ENCODE data around the gene TADA1.
A peak's percentile ranks its signal among the peaks of the same experiment; 100 is the strongest.

The TADA1 gene

GRCh38 chr1:166859597-166859996 is 16.5 kb downstream of the TADA1 start:
- H3K27ac ChIP-seq = no peak overlapping the region
- no peak for TF ChIP-seq ZFX (IDR thresholded peaks at IDR 0.05; ENCODE audit: borderline replicate concordance)
- no peak for TF ChIP-seq CTCF (IDR thresholded peaks at IDR 0.05)

GRCh38 chr1:166858726-166859419 is 17.2 kb downstream of the TADA1 start:
- no peak for TF ChIP-seq ZFX (IDR thresholded peaks at IDR 0.05; ENCODE audit: borderline replicate concordance)
- TF ChIP-seq CTCF (IDR thresholded peaks at IDR 0.05) = no peak
- no peak overlapping the region for H3K27ac ChIP-seq

- TF ChIP-seq ZFX (IDR thresholded peaks at IDR 0.05; ENCODE audit: borderline replicate concordance) = no peak
- TF ChIP-seq CTCF (IDR thresholded peaks at IDR 0.05) = no peak
Measured at GRCh38 chr1:166857995-166858394, 18.1 kb downstream of the TADA1 start.

GRCh38 chr1:166855558-166855957 is 20.5 kb downstream of the TADA1 start:
- TF ChIP-seq ZFX (IDR thresholded peaks at IDR 0.05; ENCODE audit: borderline replicate concordance) = no peak
- TF ChIP-seq CTCF (IDR thresholded peaks at IDR 0.05) = no peak
- H3K27ac ChIP-seq = 0 out of 2 replicates have a peak overlapping the region, but pooled peaks have one; percentile 1

More at GRCh38 chr1:166857995-166858394, 18.1 kb downstream of the TADA1 start:
- H3K27ac ChIP-seq = no peak overlapping the region

GRCh38 chr1:166852918-166853317 is 23.1 kb downstream of the TADA1 start:
- TF ChIP-seq CTCF (IDR thresholded peaks at IDR 0.05) = no peak
- no peak for TF ChIP-seq ZFX (IDR thresholded peaks at IDR 0.05; ENCODE audit: borderline replicate concordance)

GRCh38 chr1:166849135-166849534 is 26.9 kb downstream of the TADA1 start:
- no peak for TF ChIP-seq ZFX (IDR thresholded peaks at IDR 0.05; ENCODE audit: borderline replicate concordance)
- no peak for TF ChIP-seq CTCF (IDR thresholded peaks at IDR 0.05)
- H3K27ac ChIP-seq = no peak overlapping the region

More at GRCh38 chr1:166852918-166853317, 23.1 kb downstream of the TADA1 start:
- no peak overlapping the region for H3K27ac ChIP-seq

GRCh38 chr1:166848193-166848592 is 27.9 kb downstream of the TADA1 start:
- TF ChIP-seq ZFX (IDR thresholded peaks at IDR 0.05; ENCODE audit: borderline replicate concordance) (no peak), CTCF (IDR thresholded peaks at IDR 0.05) (no peak)
- H3K27ac ChIP-seq = no peak overlapping the region

Data from 22Rv1 (cell line).